GM19328 (cell line): ENCODE data around the gene GRM5.
"Not testable (repeated sequence)": the region's sequence is repeated elsewhere in the genome, so short reads cannot be mapped to it uniquely, and the experiment has no call there.

Experiments
- ATAC-seq: cut with Tn5 transposase; IDR thresholded peaks from one replicate; pipeline ENCODE4 v1.9.1; 2021; ENCODE audit warnings: mild to moderate bottlenecking, moderate library complexity; ENCODE audit not compliant: unreplicated experiment

The GRM5 gene

GRCh38 chr11:88511006-88511405, 554.8 kb downstream of the GRM5 start:
- ATAC-seq = no peak

GRCh38 chr11:88508759-88509581, 556.8 kb downstream of the GRM5 start:
- no peak for ATAC-seq

DNA sequence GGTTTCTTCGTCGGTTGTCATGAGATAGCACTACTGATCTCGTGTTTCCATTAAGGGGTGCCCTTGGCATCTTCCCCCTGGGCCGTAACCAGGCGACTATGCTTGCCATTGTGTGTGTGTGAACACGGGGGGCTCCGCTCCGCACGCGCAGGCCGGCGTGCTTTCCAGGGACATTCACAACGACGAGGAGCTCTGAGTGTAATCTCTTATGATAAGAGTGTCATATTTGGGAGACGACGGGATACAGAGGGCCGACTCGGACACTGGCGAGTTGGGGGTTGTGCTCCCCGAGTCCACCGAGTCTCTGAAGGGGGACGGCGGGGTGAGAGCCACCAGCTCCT, 557.4 kb downstream of the GRM5 start:
- no peak for ATAC-seq

GRCh38 chr11:88507771-88508417, 557.9 kb downstream of the GRM5 start:
- no peak for ATAC-seq

GRCh38 chr11:88501541-88501940, 564.2 kb downstream of the GRM5 start:
- no peak for ATAC-seq

DNA sequence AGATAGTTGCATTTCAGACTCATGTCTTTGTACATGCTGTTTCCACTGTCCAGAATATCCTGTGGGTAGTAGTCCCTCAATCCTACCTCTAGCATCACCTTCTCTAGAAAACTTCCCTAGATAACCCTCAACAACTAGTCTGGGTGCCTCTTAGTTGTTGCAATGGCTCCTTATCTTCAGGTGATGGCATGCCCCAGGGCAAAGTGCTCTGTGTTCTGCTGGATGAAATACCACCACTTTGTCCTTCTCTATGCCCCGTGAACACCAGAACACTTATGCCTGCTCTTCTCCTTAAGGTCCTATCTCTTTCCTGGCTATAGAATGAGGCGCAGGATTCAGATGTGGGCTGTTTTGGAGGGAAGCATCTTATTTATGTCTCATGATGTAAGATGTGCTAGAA, 569.9 kb downstream of the GRM5 start:
- no peak for ATAC-seq

GRCh38 chr11:88494848-88495247, 570.9 kb downstream of the GRM5 start:
- no peak for ATAC-seq

GRCh38 chr11:88491674-88492073, 574.1 kb downstream of the GRM5 start:
- ATAC-seq = no peak

DNA sequence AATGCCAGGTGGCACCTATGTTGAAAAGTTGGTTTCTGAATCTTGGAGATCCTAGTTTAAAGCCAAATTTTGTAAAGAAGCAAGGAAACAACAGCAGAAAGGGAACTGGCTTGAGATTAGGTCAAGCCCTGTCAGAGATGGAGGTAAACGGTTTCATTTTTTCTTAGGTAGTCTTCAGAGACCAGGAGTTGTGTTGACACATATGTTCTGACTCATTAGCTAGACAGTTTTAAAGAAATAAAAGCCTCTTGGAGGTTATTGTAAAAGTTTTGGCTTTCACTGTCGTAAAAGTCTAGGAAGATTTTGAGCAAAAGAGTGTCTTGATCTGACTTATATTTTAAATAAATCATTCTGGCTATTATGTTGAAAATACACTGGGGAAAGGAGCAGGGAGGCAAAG, 576.8 kb downstream of the GRM5 start:
- ATAC-seq = no peak

- no peak for ATAC-seq
Observed at GRCh38 chr11:88487646-88488045, 578.1 kb downstream of the GRM5 start.

GRCh38 chr11:88484873-88485621, 580.7 kb downstream of the GRM5 start:
- ATAC-seq = peak; percentile 81

DNA sequence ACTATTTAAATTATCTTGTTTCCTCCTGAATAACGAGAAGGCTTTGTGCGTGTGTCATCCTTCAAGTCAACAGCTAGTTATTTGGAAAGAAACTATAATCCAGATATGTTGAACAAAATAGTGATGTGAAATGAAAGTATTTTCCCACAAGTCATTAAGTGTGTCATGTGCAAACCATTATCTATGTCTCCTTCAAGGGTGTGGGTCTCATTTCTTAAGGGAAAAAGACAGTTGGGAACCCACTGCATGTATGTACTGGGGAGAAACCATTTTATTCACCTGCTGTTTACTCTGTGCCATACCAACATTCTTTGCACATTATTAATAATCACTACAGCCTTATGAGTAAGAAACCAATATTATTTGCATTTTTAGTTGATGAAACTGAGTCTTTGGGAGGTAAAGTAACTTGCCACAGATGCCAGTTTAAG, 582.9 kb downstream of the GRM5 start:
- ATAC-seq = no peak

DNA sequence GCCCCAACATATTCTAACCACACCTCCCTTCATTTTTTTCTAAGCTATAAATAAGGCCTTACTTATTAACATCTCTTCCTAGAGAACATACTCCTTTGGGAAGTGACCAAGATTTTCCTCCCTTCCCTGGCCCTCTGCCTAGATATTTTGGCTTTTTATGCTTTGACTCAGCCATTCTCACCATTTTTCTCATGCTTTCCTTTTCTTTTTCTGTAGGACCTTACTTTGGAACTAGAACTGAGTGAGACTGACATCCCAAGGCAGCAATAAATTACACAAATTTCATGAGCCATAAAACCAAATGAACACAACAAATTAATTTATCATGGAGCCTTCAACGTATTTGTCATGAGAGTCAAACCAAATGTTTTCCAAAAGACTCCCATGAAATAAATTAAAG, 585.6 kb downstream of the GRM5 start:
- no peak for ATAC-seq

DNA sequence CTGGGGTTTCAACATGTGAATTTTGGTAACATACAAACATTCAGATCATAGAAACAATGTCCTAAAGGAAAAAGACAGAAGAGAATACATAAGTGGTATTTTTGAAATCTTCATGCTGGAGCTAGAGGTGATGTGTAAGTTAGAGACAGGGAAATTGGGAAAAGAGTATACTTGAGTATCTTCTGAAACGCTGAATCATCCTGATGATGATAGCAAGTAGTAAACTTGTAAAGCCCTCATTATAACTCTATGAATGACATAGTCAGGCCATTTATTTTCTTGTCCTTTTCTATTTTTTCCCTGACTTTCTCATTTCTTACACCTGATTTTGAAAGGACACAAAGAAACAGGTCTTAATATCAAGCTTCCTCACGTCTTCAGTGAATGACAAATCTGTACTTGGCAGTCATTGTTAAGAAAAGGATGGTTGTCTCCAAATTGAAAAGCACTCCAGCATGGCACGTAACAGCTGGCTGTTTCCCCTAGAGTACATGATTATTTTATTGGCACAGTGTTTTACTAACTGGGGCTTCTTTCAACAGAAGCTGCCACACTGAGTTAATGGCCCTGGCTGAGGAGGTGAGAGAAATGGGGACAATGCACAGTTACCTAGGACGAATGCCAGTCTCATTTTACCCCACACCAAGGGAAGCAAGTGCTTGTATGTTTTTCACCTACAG, 587.5 kb downstream of the GRM5 start:
- ATAC-seq = no peak

DNA sequence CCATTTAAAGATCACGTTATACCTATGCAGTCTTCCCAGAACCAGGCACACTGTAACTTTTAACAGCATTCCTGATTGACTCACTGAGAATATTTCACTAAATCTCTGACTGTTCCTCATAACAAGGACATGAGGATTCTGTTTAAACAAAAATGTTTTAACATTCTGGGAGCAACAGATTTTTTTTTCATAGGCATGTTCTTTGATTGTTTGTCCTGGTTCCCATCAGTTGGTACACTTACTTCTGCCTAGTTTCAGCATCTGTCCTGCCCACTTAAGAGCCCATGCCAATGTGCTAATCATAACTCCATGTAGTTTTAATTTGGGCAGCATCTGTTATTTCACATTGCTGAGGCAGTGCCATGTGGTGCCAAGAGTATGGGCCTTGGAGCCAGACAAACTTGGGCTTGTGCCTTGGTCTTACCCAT, 589.8 kb downstream of the GRM5 start:
- no peak for ATAC-seq

DNA sequence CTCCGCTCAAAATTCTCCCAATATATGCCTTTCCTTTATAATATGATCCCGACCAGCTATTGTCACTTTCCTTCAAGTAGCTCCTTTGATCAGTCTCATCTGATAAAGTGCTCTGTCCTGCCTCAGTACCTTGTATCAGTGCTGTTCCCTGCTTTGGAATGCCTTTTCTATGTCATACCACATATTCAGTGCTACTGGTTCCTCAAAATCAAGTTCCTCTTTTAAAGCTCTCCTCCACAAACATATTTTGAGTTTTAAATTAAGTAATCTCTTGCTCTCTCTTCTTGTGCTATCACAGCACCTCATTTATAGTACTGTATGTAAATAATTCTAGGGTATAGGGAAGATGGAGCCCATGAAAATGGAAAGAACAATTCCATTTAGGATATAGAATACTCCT, 591.1 kb downstream of the GRM5 start:
- ATAC-seq = no peak

GRCh38 chr11:88469561-88470225, 596.1 kb downstream of the GRM5 start:
- no peak for ATAC-seq

GRCh38 chr11:88464528-88464927, 601.3 kb downstream of the GRM5 start:
- ATAC-seq = no peak

GRCh38 chr11:88463301-88463700, 602.5 kb downstream of the GRM5 start:
- ATAC-seq = not testable (repeated sequence)

DNA sequence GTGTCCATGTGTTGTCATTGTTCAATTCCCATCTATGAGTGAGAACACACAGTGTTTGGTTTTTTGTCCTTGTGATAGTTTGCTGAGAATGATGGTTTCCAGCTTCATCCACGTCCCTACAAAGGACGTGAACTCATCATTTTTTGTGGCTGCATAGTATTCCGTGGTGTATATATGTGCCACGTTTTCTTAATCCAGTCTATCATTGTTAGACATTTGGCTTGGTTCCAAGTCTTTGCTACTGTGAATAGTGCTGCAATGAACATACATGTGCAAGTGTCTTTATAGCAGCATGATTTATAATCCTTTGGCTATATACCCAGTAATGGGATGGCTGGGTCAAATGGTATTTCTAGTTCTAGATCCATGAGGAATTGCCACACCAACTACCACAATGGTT, 607.7 kb downstream of the GRM5 start:
- not testable (repeated sequence) for ATAC-seq

- no peak for ATAC-seq
Observed at GRCh38 chr11:88455974-88456373, 609.8 kb downstream of the GRM5 start.
